ENCODE data around the gene GJA3. TPM values are rescaled to one million over a fixed set of nuclear protein-coding genes. Genes with fewer than 3 reads are reported as not detected.

GJA3 gene
- total RNA-seq, 2 experiments from 2014 or later: not detected

- no peaks in the 10 kb centered on the region for H3K4me1 Mint-ChIP-seq (ENCODE audit: low read depth)
These were observed 14.5 kb downstream of the GJA3 start for GRCh38 chr13:20146381-20146780.

GRCh38 chr13:20145521-20145920 is 15.3 kb downstream of the GJA3 start:
- intact Hi-C loops (cut with DNase I, micrococcal nuclease): loop anchor here in 1 of 2 experiments (5.0 kb wide), 1 partner anchor 38 kb away; no protein-coding TSS in a partner anchor
- H3K36me3 ChIP-seq (ENCODE audit: insufficient read depth, low read length): no peaks in the 10 kb centered on the region
- H3K27me3 ChIP-seq (ENCODE audit: control insufficient read depth in 1 of 2, insufficient read depth in 2 of 2, low read length in 2 of 2): peaks cover 22 to 45% of the 10 kb centered on the region in 2 experiments
- ChIA-PET POLR2A (no interaction called here), CTCF (interaction anchor here (0.6 kb wide), 1 partner anchor 52 kb away, joined by 3 read pairs; no protein-coding TSS in a partner anchor)
- no peak overlapping the region for H3K4me3 ChIP-seq (ENCODE audit: low read length)
- Mint-ChIP-seq H3K4me3 (no peak overlapping the region), H3K9me3 (no peaks in the 10 kb centered on the region), H3K27me3 (peaks cover 79% of the 10 kb centered on the region), H3K36me3 (ENCODE audit: low read depth) (no peaks in the 10 kb centered on the region), H3K4me1 (ENCODE audit: low read depth) (no peaks in the 10 kb centered on the region), H3K27ac (no peak overlapping the region)
- ATAC-seq (ENCODE audit: poor library complexity): no peak
- TF ChIP-seq CTCF (IDR thresholded peaks at IDR 0.05): no peak
- H3K9me3 ChIP-seq (ENCODE audit: control insufficient read depth in 1 of 2, insufficient read depth in 1 of 2, low read length in 2 of 2): peaks cover 0 to 9% of the 10 kb centered on the region in 2 experiments
- H3K27ac ChIP-seq (ENCODE audit: low read depth in 1 of 2, low read length in 2 of 2): no peak overlapping the region
- DNase-seq: no peak
- peaks cover 2% of the 10 kb centered on the region for H3K4me1 ChIP-seq (ENCODE audit: insufficient read depth, low read length)

More at GRCh38 chr13:20146381-20146780, 14.5 kb downstream of the GJA3 start:
- no peaks in the 10 kb centered on the region for H3K9me3 Mint-ChIP-seq
- DNase-seq (no peak), ATAC-seq (ENCODE audit: poor library complexity) (no peak)
- peaks cover 80% of the 10 kb centered on the region for H3K27me3 Mint-ChIP-seq
- ChIA-PET CTCF (no interaction called here), POLR2A (no interaction called here)
- TF ChIP-seq CTCF (IDR thresholded peaks at IDR 0.05): no peak
- intact Hi-C loops (cut with DNase I, micrococcal nuclease): loop anchor here in 1 of 2 experiments (5.0 kb wide), 1 partner anchor 39 kb away; no protein-coding TSS in a partner anchor
- H3K36me3 ChIP-seq (ENCODE audit: insufficient read depth, low read length): no peaks in the 10 kb centered on the region
- H3K9me3 ChIP-seq (ENCODE audit: control insufficient read depth in 1 of 2, insufficient read depth in 1 of 2, low read length in 2 of 2): peaks cover 0 to 10% of the 10 kb centered on the region in 2 experiments
- H3K4me3 Mint-ChIP-seq: no peak overlapping the region
- peaks cover 24 to 39% of the 10 kb centered on the region in 2 experiments for H3K27me3 ChIP-seq (ENCODE audit: control insufficient read depth in 1 of 2, insufficient read depth in 2 of 2, low read length in 2 of 2)
- no peaks in the 10 kb centered on the region for H3K36me3 Mint-ChIP-seq (ENCODE audit: low read depth)
- H3K4me3 ChIP-seq (ENCODE audit: low read length): no peak overlapping the region
- peaks cover 2% of the 10 kb centered on the region for H3K4me1 ChIP-seq (ENCODE audit: insufficient read depth, low read length)
- H3K27ac ChIP-seq (ENCODE audit: low read depth in 1 of 2, low read length in 2 of 2): no peak overlapping the region
- H3K27ac Mint-ChIP-seq: no peak overlapping the region

GRCh38 chr13:20144141-20144850 is 16.6 kb downstream of the GJA3 start:
- H3K4me1 ChIP-seq (ENCODE audit: insufficient read depth, low read length): peaks cover 2% of the 10 kb centered on the region
- peaks cover 0 to 9% of the 10 kb centered on the region in 2 experiments for H3K9me3 ChIP-seq (ENCODE audit: control insufficient read depth in 1 of 2, insufficient read depth in 1 of 2, low read length in 2 of 2)
- H3K27ac ChIP-seq (ENCODE audit: low read depth in 1 of 2, low read length in 2 of 2): no peak overlapping the region
- H3K4me3 Mint-ChIP-seq: no peak overlapping the region
- DNase-seq: no peak
- H3K4me1 Mint-ChIP-seq (ENCODE audit: low read depth): no peaks in the 10 kb centered on the region
- no peak overlapping the region for H3K27ac Mint-ChIP-seq
- intact Hi-C loops (cut with DNase I, micrococcal nuclease): no loop called here
- POLR2A ChIA-PET: no interaction called here
- CTCF ChIA-PET: no interaction called here
- no peaks in the 10 kb centered on the region for H3K36me3 ChIP-seq (ENCODE audit: insufficient read depth, low read length)
- H3K9me3 Mint-ChIP-seq: no peaks in the 10 kb centered on the region
- TF ChIP-seq CTCF (IDR thresholded peaks at IDR 0.05): no peak
- H3K36me3 Mint-ChIP-seq (ENCODE audit: low read depth): no peaks in the 10 kb centered on the region
- H3K4me3 ChIP-seq (ENCODE audit: low read length): no peak overlapping the region
- peaks cover 25 to 41% of the 10 kb centered on the region in 2 experiments for H3K27me3 ChIP-seq (ENCODE audit: control insufficient read depth in 1 of 2, insufficient read depth in 2 of 2, low read length in 2 of 2)
- ATAC-seq (ENCODE audit: poor library complexity): no peak
- peaks cover 79% of the 10 kb centered on the region for H3K27me3 Mint-ChIP-seq

All from CD4-positive, alpha-beta T cell (primary cell).